ENCODE data around the gene FHOD3.

GRCh38 chr18:36349552-36349951 lies 52.0 kb downstream of the FHOD3 start:
- TF ChIP-seq CTCF (IDR thresholded peaks at IDR 0.05) (no peak), POLR2A (IDR thresholded peaks at IDR 0.05; ENCODE audit: low read depth) (no peak)

Data from esophagus muscularis mucosa (tissue), 3 donors.